Tibial nerve (tissue), 4 donors: ENCODE measurements around the gene FKBP8. TPM values are rescaled to one million over a fixed set of nuclear protein-coding genes. Genes with fewer than 3 reads are reported as not detected.

Experiments used
- DNase-seq, 2 donors: peaks; one replicate each; pipeline ENCODE4 v3.0.0-alpha.2; 2019; ENCODE audit warnings: low spot score in 2 of 2
- H3K27ac ChIP-seq, 4 donors: fragments of 200-600 bp; sonication (generic) in 3 of 4; one replicate each; pipeline ENCODE4 v1.5.1; 2017 to 2019; ENCODE audit warnings: mild to moderate bottlenecking in 1 of 4
- H3K27me3 ChIP-seq, 2 donors: fragments of 200-600 bp; sonication (generic) in 1 of 2; one replicate each; pipeline versions ENCODE4 v1.5.1 to v1.6.0; 2017 to 2019
- H3K36me3 ChIP-seq, 3 donors: fragments of 200-600 bp; sonication (generic); one replicate each; pipeline ENCODE4 v1.5.1; 2018 to 2019
- H3K4me1 ChIP-seq, 4 donors: fragments of 200-600 bp; sonication (generic) in 3 of 4; one replicate each; pipeline ENCODE4 v1.5.1; 2017 to 2019
- H3K4me3 ChIP-seq, 4 donors: fragments of 200-600 bp; sonication (generic) in 3 of 4; one replicate each; pipeline ENCODE4 v1.5.1; 2017 to 2019; ENCODE audit warnings: mild to moderate bottlenecking in 1 of 4, moderate library complexity in 1 of 4
- H3K9me3 ChIP-seq, 4 donors: fragments of 200-600 bp; sonication (generic) in 3 of 4; one replicate each; pipeline ENCODE4 v1.5.1; 2017 to 2019
- EP300 ChIP-seq, 2 donors: sonication (generic); formaldehyde crosslinking; IDR thresholded peaks; one replicate each; pipeline ENCODE4 v1.6.1; 2017; ENCODE audit warnings: antibody characterized with exemption in 2 of 2, mild to moderate bottlenecking in 1 of 2
- POLR2A ChIP-seq, 2 donors: fragments of 450-650 bp; IDR thresholded peaks; one replicate each; pipeline ENCODE4 v1.6.1; 2017; ENCODE audit warnings: antibody characterized with exemption in 2 of 2, mild to moderate bottlenecking in 2 of 2, moderate library complexity in 2 of 2
- WGBS, 2 donors: methylation state at CpG; one replicate each; pipeline ENCODE4 v1.1.5; 2018; 5-methylcytosine and 5-hydroxymethylcytosine counted together
- total RNA-seq, 4 donors: library from RNA; depleted of rRNA; stranded (reverse); fragments of >200 nt; gene quantifications; one replicate each; pipeline ENCODE4 v1.1.0, GENCODE V29; 2016
- TF ChIP-seq, protein P1 (sequence below), 5 experiments: fragments of 200-600 bp in 3 of 5; fragments of 450-650 bp in 2 of 5; sonication (generic) in 3 of 5; IDR thresholded peaks; one replicate each; pipeline ENCODE4 v1.5.1; 2016 to 2019; ENCODE audit warnings: antibody characterized with exemption in 5 of 5, mild to moderate bottlenecking in 3 of 5, moderate library complexity in 2 of 5

FKBP8 gene
- total RNA-seq, 4 donors from 2014 or later: 391 to 451 (median 434) TPM

DNA sequence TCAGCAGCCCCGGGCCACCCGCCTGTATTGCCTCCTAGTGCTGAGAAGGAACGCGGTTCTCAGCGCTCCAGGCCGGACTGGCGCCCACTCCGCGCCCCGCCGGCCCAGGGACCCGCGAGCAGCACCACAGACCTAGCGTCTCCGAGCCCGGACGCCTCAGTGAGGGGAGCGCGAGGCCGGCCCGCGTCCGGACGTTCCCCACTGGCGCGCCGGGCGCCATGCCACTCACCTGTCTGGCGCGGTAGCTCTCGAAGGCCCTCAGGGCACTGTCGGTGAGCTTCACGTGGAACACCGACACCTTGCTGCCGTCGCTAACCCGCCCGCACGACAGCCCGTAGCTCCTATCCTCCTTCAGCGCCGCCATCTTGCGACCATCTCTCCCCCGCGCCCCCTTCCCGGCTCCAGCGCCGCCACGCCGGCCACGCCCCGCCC lies 21.7 kb downstream of the FKBP8 start, which contains the start of gene ELL:
Gene ELL, minus strand, starts transcription at position 379 of the 432 bp plus-strand sequence. Its CDS starts 15 bp downstream, at position 364.
- Histone ChIP-seq H3K36me3 (no peaks in the 10 kb centered on the region), H3K4me3 (peak within 1 kb of the TSS; percentile 90 to 99 (median 96)), H3K27me3 (no peaks in the 10 kb centered on the region), H3K4me1 (peaks cover 0 to 38% (median 17%) of the 10 kb centered on the region in 4 donors), H3K27ac (peak within 1 kb of the TSS; percentile 88 to 99 (median 96)), H3K9me3 (no peaks in the 10 kb centered on the region)
- TF ChIP-seq POLR2A (IDR thresholded peaks at IDR 0.05) (peak; percentile 89 to 93), EP300 (IDR thresholded peaks at IDR 0.05) (peak in 1 of 2 donors; percentile 90)
- TF ChIP-seq, protein P1, sequence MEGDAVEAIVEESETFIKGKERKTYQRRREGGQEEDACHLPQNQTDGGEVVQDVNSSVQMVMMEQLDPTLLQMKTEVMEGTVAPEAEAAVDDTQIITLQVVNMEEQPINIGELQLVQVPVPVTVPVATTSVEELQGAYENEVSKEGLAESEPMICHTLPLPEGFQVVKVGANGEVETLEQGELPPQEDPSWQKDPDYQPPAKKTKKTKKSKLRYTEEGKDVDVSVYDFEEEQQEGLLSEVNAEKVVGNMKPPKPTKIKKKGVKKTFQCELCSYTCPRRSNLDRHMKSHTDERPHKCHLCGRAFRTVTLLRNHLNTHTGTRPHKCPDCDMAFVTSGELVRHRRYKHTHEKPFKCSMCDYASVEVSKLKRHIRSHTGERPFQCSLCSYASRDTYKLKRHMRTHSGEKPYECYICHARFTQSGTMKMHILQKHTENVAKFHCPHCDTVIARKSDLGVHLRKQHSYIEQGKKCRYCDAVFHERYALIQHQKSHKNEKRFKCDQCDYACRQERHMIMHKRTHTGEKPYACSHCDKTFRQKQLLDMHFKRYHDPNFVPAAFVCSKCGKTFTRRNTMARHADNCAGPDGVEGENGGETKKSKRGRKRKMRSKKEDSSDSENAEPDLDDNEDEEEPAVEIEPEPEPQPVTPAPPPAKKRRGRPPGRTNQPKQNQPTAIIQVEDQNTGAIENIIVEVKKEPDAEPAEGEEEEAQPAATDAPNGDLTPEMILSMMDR (IDR thresholded peaks at IDR 0.05): peak in 1 of 5 experiments; percentile 29
- no peak for DNase-seq
- 0 to 1% methylated on average over 16 to 20 of the region's 52 CpGs for WGBS, 2 donors

DNA sequence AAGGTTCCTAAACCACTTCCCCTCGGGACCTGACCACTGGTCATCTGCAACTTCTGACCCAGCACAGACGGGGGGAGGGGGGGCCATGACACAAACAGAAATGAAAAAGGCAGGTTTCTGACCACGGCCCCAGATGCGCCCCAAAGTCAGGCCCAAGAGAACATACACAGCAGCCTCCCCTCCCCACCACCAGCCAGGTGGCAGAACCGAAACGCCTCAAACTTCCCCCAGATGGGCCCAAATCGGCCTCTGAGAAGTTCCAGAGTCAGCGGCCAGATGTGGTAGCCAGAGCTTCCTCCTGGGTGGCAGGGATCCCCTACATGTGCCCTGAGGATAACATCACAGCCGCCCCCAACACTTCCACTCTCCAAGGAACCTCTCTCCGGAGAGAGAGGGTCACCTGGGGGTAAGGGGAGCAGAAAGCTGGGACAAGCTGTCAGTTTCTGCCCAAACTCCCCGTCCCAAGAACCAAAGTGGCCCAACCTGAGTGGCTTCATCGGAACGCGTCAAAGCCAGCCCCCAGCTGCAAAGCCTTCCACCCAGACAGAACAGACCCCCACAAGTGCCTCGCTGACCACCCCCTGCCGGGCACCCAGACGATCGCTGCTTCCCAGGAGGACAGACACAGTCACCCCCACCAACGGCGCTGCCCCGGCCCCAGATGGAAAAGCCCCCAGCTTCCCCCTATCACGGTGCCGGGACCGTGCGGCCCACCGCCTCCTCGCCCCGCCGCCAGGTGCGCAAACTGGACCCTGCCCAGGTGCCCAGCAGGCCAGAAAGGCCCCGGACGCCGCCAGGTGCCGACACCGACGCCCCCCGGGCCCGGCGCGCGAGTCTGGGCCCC lies 22.3 kb downstream of the FKBP8 start:
- TF ChIP-seq, protein P1 (IDR thresholded peaks at IDR 0.05): peak in 1 of 5 experiments; percentile 3
- TF ChIP-seq EP300 (IDR thresholded peaks at IDR 0.05) (no peak), POLR2A (IDR thresholded peaks at IDR 0.05) (peak; percentile 7 to 18)
- WGBS, 2 donors: 0% methylated on average over 25 to 33 of the region's 41 CpGs
- Histone ChIP-seq H3K27me3 (no peaks in the 10 kb centered on the region), H3K27ac (peak overlapping the region; percentile 88 to 99 (median 96)), H3K9me3 (no peaks in the 10 kb centered on the region), H3K4me1 (peaks cover 0 to 44% (median 19%) of the 10 kb centered on the region in 4 donors), H3K4me3 (peak overlapping the region; percentile 90 to 99 (median 96)), H3K36me3 (no peaks in the 10 kb centered on the region)
- DNase-seq: peak in 1 of 2 donors; percentile 62

DNA sequence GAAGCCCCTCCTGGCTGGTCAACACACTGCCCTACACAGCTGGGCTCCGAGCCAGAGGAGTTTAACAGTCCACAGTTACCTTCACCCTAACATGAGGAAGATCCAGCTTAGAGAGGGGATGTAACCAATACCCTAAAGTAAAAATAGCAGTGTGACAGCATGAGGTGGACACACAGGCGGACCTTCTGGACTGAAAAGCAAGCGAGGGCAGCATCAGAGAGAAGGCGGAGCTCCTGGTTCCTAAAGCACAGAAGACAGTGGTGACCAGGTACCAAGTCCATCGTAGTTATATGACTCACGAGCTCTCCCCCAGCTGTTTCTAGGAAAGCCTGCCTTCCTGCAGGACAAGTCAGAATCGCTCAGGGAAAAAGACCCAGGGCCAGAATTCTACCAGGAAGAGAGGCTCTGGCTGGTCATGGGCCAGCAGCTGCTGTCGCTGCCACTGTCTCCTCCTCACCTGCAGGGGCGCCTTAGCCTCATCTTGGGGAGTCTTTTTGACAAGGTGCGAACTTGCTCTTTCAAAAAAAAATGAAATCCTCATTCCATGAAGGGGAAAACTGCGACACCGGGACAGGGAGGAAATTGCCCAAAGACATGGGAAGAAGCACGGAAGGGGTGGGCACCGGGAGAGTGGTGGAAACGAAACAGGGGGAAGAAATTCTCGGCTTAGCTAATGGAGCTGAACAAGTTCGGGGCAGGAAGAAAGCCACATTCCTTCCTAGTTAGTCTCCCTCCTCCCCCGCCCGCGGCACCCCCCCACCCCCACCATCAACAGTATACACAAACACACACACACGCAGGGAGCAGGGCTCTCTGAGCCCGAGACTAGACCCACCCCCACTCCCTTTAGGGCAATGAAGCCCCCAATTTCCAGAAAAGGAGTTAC lies 23.2 kb downstream of the FKBP8 start:
- 11 to 13% methylated on average over 22 of the region's 22 CpGs for WGBS, 2 donors
- Histone ChIP-seq H3K4me3 (peak overlapping the region; percentile 90 to 99 (median 96)), H3K4me1 (peaks cover 0 to 53% (median 21%) of the 10 kb centered on the region in 4 donors), H3K27ac (peak overlapping the region; percentile 88 to 99 (median 96)), H3K27me3 (no peaks in the 10 kb centered on the region), H3K36me3 (no peaks in the 10 kb centered on the region), H3K9me3 (no peaks in the 10 kb centered on the region)
- DNase-seq: peak in 1 of 2 donors; percentile 49
- TF ChIP-seq POLR2A (IDR thresholded peaks at IDR 0.05) (no peak), EP300 (IDR thresholded peaks at IDR 0.05) (peak in 1 of 2 donors; percentile 28)
- TF ChIP-seq, protein P1 (IDR thresholded peaks at IDR 0.05): peak; percentile 34 to 70 (median 53)

DNA sequence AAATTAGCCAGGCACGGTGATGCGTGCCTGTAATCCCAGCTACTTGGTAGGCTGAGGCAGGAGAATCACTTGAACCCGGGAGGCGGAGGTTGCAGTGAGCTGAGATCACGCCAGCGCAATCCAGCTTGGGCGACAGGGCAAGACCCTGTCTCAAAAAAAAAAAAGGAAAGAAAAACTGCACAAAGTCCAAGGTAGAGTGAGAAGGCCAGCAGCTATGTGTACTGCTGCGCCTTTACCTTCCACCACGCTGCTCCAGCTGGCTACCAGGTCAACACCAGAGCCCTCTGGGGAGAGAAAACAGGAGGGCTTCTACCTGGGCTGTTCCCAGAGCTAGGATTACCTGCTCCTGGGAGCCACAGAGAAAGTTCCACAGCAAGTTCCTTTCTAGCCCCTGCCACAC lies 24.7 kb downstream of the FKBP8 start:
- WGBS, 2 donors: 96 to 99% methylated on average over 9 of the region's 9 CpGs
- H3K4me1 ChIP-seq: peaks cover 0 to 69% (median 29%) of the 10 kb centered on the region in 4 donors
- TF ChIP-seq POLR2A (IDR thresholded peaks at IDR 0.05): no peak
- TF ChIP-seq EP300 (IDR thresholded peaks at IDR 0.05): no peak
- TF ChIP-seq, protein P1 (IDR thresholded peaks at IDR 0.05): no peak

More for the DNA sequence above, 24.7 kb downstream of the FKBP8 start:
- Histone ChIP-seq H3K4me3 (no peak overlapping the region), H3K36me3 (no peaks in the 10 kb centered on the region), H3K9me3 (no peaks in the 10 kb centered on the region), H3K27ac (peak overlapping the region in 2 of 4 donors; percentile 97 to 99), H3K27me3 (no peaks in the 10 kb centered on the region)
- no peak for DNase-seq
